K562 (cell line): ENCODE measurements around the gene AKT2.

ENCODE experiments used
- ARHGAP35 ChIP-seq: fragments of 450-650 bp; IDR thresholded peaks from 2 replicates; pipeline ENCODE4 v1.6.1; 2018; ENCODE audit not compliant: partially characterized antibody
- DDX20 ChIP-seq: fragments of 450-650 bp; IDR thresholded peaks from 2 replicates; pipeline ENCODE4 v1.6.1; 2016; ENCODE audit warnings: missing genetic modification characterization, low read depth, mild to moderate bottlenecking, missing compliant biosample characterization, moderate library complexity
- HDGF ChIP-seq: fragments of 450-650 bp; IDR thresholded peaks from 2 replicates; pipeline ENCODE4 v1.6.1; 2016
- MAZ ChIP-seq, 2 experiments: fragments of 450-650 bp in 1 of 2; sonication (generic) in 1 of 2; formaldehyde crosslinking; IDR thresholded peaks in 1 of 2; conservative IDR thresholded peaks in 1 of 2; 2 replicates each; pipeline versions ENCODE4 v1.4.0 to v1.5.0; 2020; ENCODE audit warnings: mild to moderate bottlenecking in 1 of 2, missing genetic modification reagents in 1 of 2
- PHF20 ChIP-seq: fragments of 450-650 bp; IDR thresholded peaks from 2 replicates; pipeline ENCODE4 v1.6.1; 2018; ENCODE audit not compliant: partially characterized antibody
- RCOR1 ChIP-seq, 2 experiments: IDR thresholded peaks; 2 replicates each; pipeline ENCODE4 v1.6.1; 2012; ENCODE audit warnings: low read depth in 2 of 2, low read length in 2 of 2, borderline replicate concordance in 1 of 2, improper control_type of control experiment in 1 of 2
- TGIF2 ChIP-seq: sonication (generic); formaldehyde crosslinking; IDR thresholded peaks from 2 replicates; pipeline ENCODE4 v1.8.1; 2022; ENCODE audit warnings: mild to moderate bottlenecking, missing genetic modification reagents, moderate library complexity
- TF ChIP-seq, protein P1 (sequence below): fragments of 450-650 bp; IDR thresholded peaks from 2 replicates; pipeline ENCODE4 v1.6.1; 2016; ENCODE audit warnings: borderline replicate concordance
- TF ChIP-seq, protein P2 (sequence below): sonication (generic); formaldehyde crosslinking; IDR thresholded peaks from 2 replicates; pipeline ENCODE4 v1.8.1; 2023; ENCODE audit warnings: mild to moderate bottlenecking, missing genetic modification reagents
- TF ChIP-seq, protein P3 (sequence below), 3 experiments: IDR thresholded peaks in 2 of 3; conservative IDR thresholded peaks in 1 of 3; 2 replicates each; pipeline ENCODE4 v1.5.1; 2011 to 2012; ENCODE audit warnings: low read length in 3 of 3, mild to moderate bottlenecking in 3 of 3, control low read depth in 2 of 3, improper control_type of control experiment in 1 of 3, inconsistent platforms in 1 of 3, low read depth in 1 of 3, mixed read lengths in 1 of 3, moderate library complexity in 1 of 3; ENCODE audit not compliant: insufficient read depth in 2 of 3

DNA sequence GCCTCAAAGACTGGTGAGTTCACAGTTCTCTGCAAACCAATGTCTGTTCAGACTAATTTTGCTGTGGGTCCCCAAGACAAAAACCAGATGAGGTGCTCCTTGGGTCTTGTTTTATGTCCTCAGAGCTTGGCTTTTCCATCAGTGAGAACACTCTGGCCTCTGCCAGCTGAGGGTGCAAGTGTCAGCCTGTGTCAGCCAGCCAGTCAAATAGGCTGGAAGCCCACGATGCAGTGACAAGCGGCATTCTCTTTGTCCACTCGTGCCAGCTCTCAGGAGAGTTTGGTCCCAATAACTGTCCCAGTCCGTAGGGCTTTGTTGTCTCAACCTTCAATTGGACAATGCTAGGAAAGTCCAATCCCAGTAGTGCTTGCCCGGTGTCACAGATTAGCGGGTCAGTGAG is 9.4 kb upstream of the AKT2 start:
- TF ChIP-seq, protein P1, sequence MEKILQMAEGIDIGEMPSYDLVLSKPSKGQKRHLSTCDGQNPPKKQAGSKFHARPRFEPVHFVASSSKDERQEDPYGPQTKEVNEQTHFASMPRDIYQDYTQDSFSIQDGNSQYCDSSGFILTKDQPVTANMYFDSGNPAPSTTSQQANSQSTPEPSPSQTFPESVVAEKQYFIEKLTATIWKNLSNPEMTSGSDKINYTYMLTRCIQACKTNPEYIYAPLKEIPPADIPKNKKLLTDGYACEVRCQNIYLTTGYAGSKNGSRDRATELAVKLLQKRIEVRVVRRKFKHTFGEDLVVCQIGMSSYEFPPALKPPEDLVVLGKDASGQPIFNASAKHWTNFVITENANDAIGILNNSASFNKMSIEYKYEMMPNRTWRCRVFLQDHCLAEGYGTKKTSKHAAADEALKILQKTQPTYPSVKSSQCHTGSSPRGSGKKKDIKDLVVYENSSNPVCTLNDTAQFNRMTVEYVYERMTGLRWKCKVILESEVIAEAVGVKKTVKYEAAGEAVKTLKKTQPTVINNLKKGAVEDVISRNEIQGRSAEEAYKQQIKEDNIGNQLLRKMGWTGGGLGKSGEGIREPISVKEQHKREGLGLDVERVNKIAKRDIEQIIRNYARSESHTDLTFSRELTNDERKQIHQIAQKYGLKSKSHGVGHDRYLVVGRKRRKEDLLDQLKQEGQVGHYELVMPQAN, result no peak
- TF ChIP-seq, protein P2, sequence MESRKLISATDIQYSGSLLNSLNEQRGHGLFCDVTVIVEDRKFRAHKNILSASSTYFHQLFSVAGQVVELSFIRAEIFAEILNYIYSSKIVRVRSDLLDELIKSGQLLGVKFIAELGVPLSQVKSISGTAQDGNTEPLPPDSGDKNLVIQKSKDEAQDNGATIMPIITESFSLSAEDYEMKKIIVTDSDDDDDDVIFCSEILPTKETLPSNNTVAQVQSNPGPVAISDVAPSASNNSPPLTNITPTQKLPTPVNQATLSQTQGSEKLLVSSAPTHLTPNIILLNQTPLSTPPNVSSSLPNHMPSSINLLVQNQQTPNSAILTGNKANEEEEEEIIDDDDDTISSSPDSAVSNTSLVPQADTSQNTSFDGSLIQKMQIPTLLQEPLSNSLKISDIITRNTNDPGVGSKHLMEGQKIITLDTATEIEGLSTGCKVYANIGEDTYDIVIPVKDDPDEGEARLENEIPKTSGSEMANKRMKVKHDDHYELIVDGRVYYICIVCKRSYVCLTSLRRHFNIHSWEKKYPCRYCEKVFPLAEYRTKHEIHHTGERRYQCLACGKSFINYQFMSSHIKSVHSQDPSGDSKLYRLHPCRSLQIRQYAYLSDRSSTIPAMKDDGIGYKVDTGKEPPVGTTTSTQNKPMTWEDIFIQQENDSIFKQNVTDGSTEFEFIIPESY (CRISPR knock-in tag), result no peak
- TF ChIP-seq TGIF2 (CRISPR knock-in tag), result no peak
- no peak for TF ChIP-seq RCOR1 (IDR thresholded peaks at IDR 0.05; ENCODE audit: borderline replicate concordance in 1 of 2, low read depth in 2 of 2, low read length in 2 of 2)
- no peak for TF ChIP-seq DDX20 (tag)
- no peak for TF ChIP-seq ARHGAP35
- TF ChIP-seq, protein P3, sequence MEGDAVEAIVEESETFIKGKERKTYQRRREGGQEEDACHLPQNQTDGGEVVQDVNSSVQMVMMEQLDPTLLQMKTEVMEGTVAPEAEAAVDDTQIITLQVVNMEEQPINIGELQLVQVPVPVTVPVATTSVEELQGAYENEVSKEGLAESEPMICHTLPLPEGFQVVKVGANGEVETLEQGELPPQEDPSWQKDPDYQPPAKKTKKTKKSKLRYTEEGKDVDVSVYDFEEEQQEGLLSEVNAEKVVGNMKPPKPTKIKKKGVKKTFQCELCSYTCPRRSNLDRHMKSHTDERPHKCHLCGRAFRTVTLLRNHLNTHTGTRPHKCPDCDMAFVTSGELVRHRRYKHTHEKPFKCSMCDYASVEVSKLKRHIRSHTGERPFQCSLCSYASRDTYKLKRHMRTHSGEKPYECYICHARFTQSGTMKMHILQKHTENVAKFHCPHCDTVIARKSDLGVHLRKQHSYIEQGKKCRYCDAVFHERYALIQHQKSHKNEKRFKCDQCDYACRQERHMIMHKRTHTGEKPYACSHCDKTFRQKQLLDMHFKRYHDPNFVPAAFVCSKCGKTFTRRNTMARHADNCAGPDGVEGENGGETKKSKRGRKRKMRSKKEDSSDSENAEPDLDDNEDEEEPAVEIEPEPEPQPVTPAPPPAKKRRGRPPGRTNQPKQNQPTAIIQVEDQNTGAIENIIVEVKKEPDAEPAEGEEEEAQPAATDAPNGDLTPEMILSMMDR (IDR thresholded peaks at IDR 0.05 in 2 of 3, conservative IDR thresholded peaks at IDR 0.05 in 1 of 3; ENCODE audit: insufficient read depth in 2 of 3, low read depth in 1 of 3, low read length in 3 of 3), result no peak
- TF ChIP-seq PHF20, result no peak
- TF ChIP-seq MAZ (CRISPR knock-in tag; conservative IDR thresholded peaks at IDR 0.05 in 1 of 2, IDR thresholded peaks at IDR 0.05 in 1 of 2), result no peak
- TF ChIP-seq HDGF, result no peak
